HL-60 (cell line): ENCODE data around the gene AK1.

Source experiments
- CTCF ChIP-seq: IDR thresholded peaks from one replicate; pipeline ENCODE4 v1.5.1; 2011; ENCODE audit warnings: low read length, control low read depth, inconsistent platforms; ENCODE audit not compliant: insufficient read depth
- POLR2AphosphoS5 ChIP-seq: IDR thresholded peaks from 2 replicates; pipeline ENCODE4 v1.6.1; 2012; ENCODE audit warnings: low read depth

- no peak for TF ChIP-seq POLR2AphosphoS5
- no peak for TF ChIP-seq CTCF
Measured at GRCh38 chr9:127899128-127899943, 21.9 kb upstream of the AK1 start, which contains the start of gene ST6GALNAC6.
